Lung (tissue), 12 donors: ENCODE data around the gene LRRC51. TPM values are rescaled to one million over a fixed set of nuclear protein-coding genes. Genes with fewer than 3 reads are reported as not detected.

Experiments
- ATAC-seq: fragments of 200-7000 bp; cut with Tn5 transposase; one replicate; pipeline ENCODE4 v1.9.1; 2020; ENCODE audit warnings: moderate number of reproducible peaks; ENCODE audit not compliant: insufficient read depth, low FRiP score
- DNase-seq, 3 donors: peaks; one replicate each; pipeline ENCODE4 v3.0.0-alpha.2; 2013 to 2017
- H3K27ac ChIP-seq, 2 donors: one replicate each; pipeline ENCODE4 v1.5.1; 2013; ENCODE audit warnings: mild to moderate bottlenecking in 2 of 2, moderate library complexity in 2 of 2, control low read depth in 1 of 2, inconsistent platforms in 1 of 2, low read depth in 1 of 2, low read length in 1 of 2
- H3K27me3 ChIP-seq, 3 donors: one replicate each; pipeline ENCODE4 v1.5.1; 2013; ENCODE audit warnings: low read length in 2 of 3; ENCODE audit not compliant: control insufficient read depth in 3 of 3, insufficient read depth in 3 of 3
- H3K36me3 ChIP-seq, 4 donors: one replicate each; pipeline ENCODE4 v1.5.1; 2013; ENCODE audit warnings: low read length in 4 of 4, mild to moderate bottlenecking in 1 of 4, moderate library complexity in 1 of 4; ENCODE audit not compliant: control insufficient read depth in 4 of 4, insufficient read depth in 4 of 4
- H3K4me1 ChIP-seq, 5 donors: one replicate each; pipeline ENCODE4 v1.5.1; 2013; ENCODE audit warnings: low read length in 5 of 5, mild to moderate bottlenecking in 2 of 5, moderate library complexity in 1 of 5; ENCODE audit not compliant: control insufficient read depth in 5 of 5, insufficient read depth in 5 of 5
- H3K4me3 ChIP-seq: one replicate; pipeline ENCODE4 v1.5.1; 2013; ENCODE audit warnings: mild to moderate bottlenecking, control low read depth, moderate library complexity
- H3K9ac ChIP-seq, 2 donors: one replicate each; pipeline ENCODE4 v1.5.1; 2013; ENCODE audit warnings: low read length in 2 of 2, control low read depth in 1 of 2; ENCODE audit not compliant: insufficient read depth in 1 of 2
- H3K9me3 ChIP-seq, 4 donors: one replicate each; pipeline ENCODE4 v1.5.1; 2013; ENCODE audit warnings: low read length in 3 of 4, mild to moderate bottlenecking in 1 of 4, moderate library complexity in 1 of 4; ENCODE audit not compliant: control insufficient read depth in 4 of 4, insufficient read depth in 3 of 4
- CTCF ChIP-seq: IDR thresholded peaks from 2 replicates; pipeline ENCODE4 v1.5.1; 2012; ENCODE audit warnings: mild to moderate bottlenecking; ENCODE audit errors: control extremely low read depth, extremely low read depth
- WGBS, 2 donors: extraction: QIAGEN DNeasy Blood & Tissue Kit; methylation state at CpG; one replicate each; pipeline ENCODE4 v1.1.7; 2013; 5-methylcytosine and 5-hydroxymethylcytosine counted together
- polyA plus RNA-seq, 2 donors: library from polyadenylated mRNA; stranded (reverse); fragments of 200-250 nt; gene quantifications; one replicate each; pipeline ENCODE4 v1.2.1, GENCODE V29; 2013
- total RNA-seq, 2 donors: library from RNA; depleted of rRNA in 1 of 2; stranded (reverse); fragments of >200 nt in 1 of 2; gene quantifications; one replicate each; pipeline ENCODE4 v1.2.1, GENCODE V29; 2014 to 2021
- donor health status: control.
- donor health status: control.
- donor health status: Bipolar disorder and iron deficiency.
- donor health status: healthy.
- donor health status: DM: yes; HTN: yes; CAD: no.

LRRC51 gene
- total and polyA plus RNA-seq, 4 donors = 10.4 to 29.6 (median 19.8) TPM

- ATAC-seq (peak; percentile 16), DNase-seq (peak in 1 of 3 donors; percentile 70)
- Histone ChIP-seq H3K4me1 (peaks cover 0 to 21% (median 3%) of the 10 kb centered on the region in 5 donors), H3K36me3 (peaks cover 0 to 2% (median 0%) of the 10 kb centered on the region in 4 donors), H3K27ac (peak overlapping the region; percentile 93 to 95), H3K9me3 (no peaks in the 10 kb centered on the region), H3K4me3 (peak overlapping the region; percentile 67), H3K27me3 (no peaks in the 10 kb centered on the region), H3K9ac (peak overlapping the region; percentile 83 to 94)
- WGBS, 2 donors = 6 to 7% methylated on average over 15 to 16 of the region's 16 CpGs
- TF ChIP-seq CTCF = no peak
Observed at GRCh38 chr11:72079819-72080325, 778 bp upstream of the LRRC51 start.

- Histone ChIP-seq H3K4me1 (peaks cover 0 to 21% (median 0%) of the 10 kb centered on the region in 5 donors), H3K36me3 (peaks cover 0 to 7% (median 2%) of the 10 kb centered on the region in 4 donors), H3K9me3 (no peaks in the 10 kb centered on the region), H3K9ac (peak overlapping the region; percentile 69 to 96), H3K27ac (peak overlapping the region; percentile 91 to 93), H3K4me3 (peak overlapping the region; percentile 50), H3K27me3 (no peaks in the 10 kb centered on the region)
- no peak for ATAC-seq
- 74 to 75% methylated on average over 21 of the region's 21 CpGs for WGBS, 2 donors
- DNase-seq = no peak
- TF ChIP-seq CTCF = no peak
Observed at GRCh38 chr11:72081184-72081644, 564 bp downstream of the LRRC51 start.

GRCh38 chr11:72081821-72082453 lies 1.3 kb downstream of the LRRC51 start:
- 76 to 87% methylated on average over 3 of the region's 3 CpGs for WGBS, 2 donors
- Histone ChIP-seq H3K27ac (peak overlapping the region in 1 of 2 donors; percentile 93), H3K9ac (no peak overlapping the region), H3K4me3 (no peak overlapping the region), H3K4me1 (peaks cover 0 to 21% (median 0%) of the 10 kb centered on the region in 5 donors), H3K36me3 (peaks cover 0 to 7% (median 3%) of the 10 kb centered on the region in 4 donors), H3K9me3 (no peaks in the 10 kb centered on the region), H3K27me3 (no peaks in the 10 kb centered on the region)
- no peak for ATAC-seq
- peak in 2 of 3 donors; percentile 34 to 42 for DNase-seq
- no peak for TF ChIP-seq CTCF
